ENCODE results near the gene DMBX1. TPM values are rescaled to one million over a fixed set of nuclear protein-coding genes. Genes with fewer than 3 reads are reported as not detected.
A peak's percentile ranks its signal among the peaks of the same experiment; 100 is the strongest.

DMBX1 gene
- total RNA-seq, 4 donors from 2014 or later = 0.25 to 0.55 (median 0.30) TPM; not detected in 1

GRCh38 chr1:46530791-46531409, 41.3 kb downstream of the DMBX1 start:
- TF ChIP-seq POLR2A (IDR thresholded peaks at IDR 0.05) (no peak), EP300 (IDR thresholded peaks at IDR 0.05) (no peak), CTCF (IDR thresholded peaks at IDR 0.05) (no peak), POLR2AphosphoS5 (IDR thresholded peaks at IDR 0.05) (no peak)
- no peak overlapping the region for H3K27ac ChIP-seq
- 62% methylated on average over 6 of the region's 6 CpGs for WGBS
- H3K4me1 ChIP-seq = peaks cover 14% of the 10 kb centered on the region
- H3K4me3 ChIP-seq = no peak overlapping the region
- peaks cover 30% of the 10 kb centered on the region for H3K27me3 ChIP-seq
- peak in 1 of 2 donors; percentile 44 for DNase-seq (ENCODE audit: low spot score in 2 of 2)
- no peaks in the 10 kb centered on the region for H3K36me3 ChIP-seq
- no peaks in the 10 kb centered on the region for H3K9me3 ChIP-seq

- H3K4me3 ChIP-seq = no peak overlapping the region
- H3K36me3 ChIP-seq = no peaks in the 10 kb centered on the region
- 74% methylated on average over 3 of the region's 3 CpGs for WGBS
- no peak for TF ChIP-seq CTCF (IDR thresholded peaks at IDR 0.05)
- TF ChIP-seq EP300 (IDR thresholded peaks at IDR 0.05) = no peak
- no peak for TF ChIP-seq POLR2A (IDR thresholded peaks at IDR 0.05)
- no peak for TF ChIP-seq POLR2AphosphoS5 (IDR thresholded peaks at IDR 0.05)
- peaks cover 14% of the 10 kb centered on the region for H3K4me1 ChIP-seq
- no peaks in the 10 kb centered on the region for H3K9me3 ChIP-seq
- H3K27me3 ChIP-seq = peaks cover 18% of the 10 kb centered on the region
- no peak for DNase-seq (ENCODE audit: low spot score in 2 of 2)
- H3K27ac ChIP-seq = no peak overlapping the region
Observed at GRCh38 chr1:46532095-46532494, 42.5 kb downstream of the DMBX1 start.

GRCh38 chr1:46532498-46533178, 43.0 kb downstream of the DMBX1 start:
- Histone ChIP-seq H3K36me3 (no peaks in the 10 kb centered on the region), H3K27me3 (peaks cover 18% of the 10 kb centered on the region), H3K4me3 (peak overlapping the region; percentile 53), H3K9me3 (no peaks in the 10 kb centered on the region), H3K4me1 (peaks cover 13% of the 10 kb centered on the region), H3K27ac (no peak overlapping the region)
- DNase-seq (ENCODE audit: low spot score in 2 of 2) = no peak
- 4% methylated on average over 21 of the region's 31 CpGs for WGBS
- no peak for TF ChIP-seq EP300 (IDR thresholded peaks at IDR 0.05)
- no peak for TF ChIP-seq POLR2AphosphoS5 (IDR thresholded peaks at IDR 0.05)
- TF ChIP-seq CTCF (IDR thresholded peaks at IDR 0.05) = peak; percentile 57 to 63
- TF ChIP-seq POLR2A (IDR thresholded peaks at IDR 0.05) = no peak

- H3K4me3 ChIP-seq = peak overlapping the region; percentile 53
- no peak overlapping the region for H3K27ac ChIP-seq
- peaks cover 9% of the 10 kb centered on the region for H3K4me1 ChIP-seq
- no peak for DNase-seq (ENCODE audit: low spot score in 2 of 2)
- TF ChIP-seq POLR2A (IDR thresholded peaks at IDR 0.05) (no peak), POLR2AphosphoS5 (IDR thresholded peaks at IDR 0.05) (no peak), CTCF (IDR thresholded peaks at IDR 0.05) (peak in 1 of 2 donors; percentile 3), EP300 (IDR thresholded peaks at IDR 0.05) (no peak)
- H3K9me3 ChIP-seq = no peaks in the 10 kb centered on the region
- no peaks in the 10 kb centered on the region for H3K36me3 ChIP-seq
- H3K27me3 ChIP-seq = peaks cover 18% of the 10 kb centered on the region
- WGBS = 42% methylated on average over 5 of the region's 71 CpGs
Observed at GRCh38 chr1:46533179-46533864, 43.7 kb downstream of the DMBX1 start.

- TF ChIP-seq POLR2AphosphoS5 (IDR thresholded peaks at IDR 0.05) = no peak
- TF ChIP-seq CTCF (IDR thresholded peaks at IDR 0.05) = peak in 1 of 2 donors; percentile 20
- H3K9me3 ChIP-seq = no peaks in the 10 kb centered on the region
- H3K27me3 ChIP-seq = peaks cover 16% of the 10 kb centered on the region
- H3K4me1 ChIP-seq = peaks cover 9% of the 10 kb centered on the region
- no peaks in the 10 kb centered on the region for H3K36me3 ChIP-seq
- no peak overlapping the region for H3K4me3 ChIP-seq
- no peak for DNase-seq (ENCODE audit: low spot score in 2 of 2)
- 60% methylated on average over 2 of the region's 2 CpGs for WGBS
- H3K27ac ChIP-seq = no peak overlapping the region
Observed at GRCh38 chr1:46535063-46535462, 45.4 kb downstream of the DMBX1 start.

All from suprapubic skin (tissue), 4 donors.